Suprapubic skin (tissue), 4 donors: ENCODE results near the gene RARB. TPM values are rescaled to one million over a fixed set of nuclear protein-coding genes. Genes with fewer than 3 reads are reported as not detected.

ENCODE experiments used
- DNase-seq, 2 donors: peaks; one replicate each; pipeline ENCODE4 v3.0.0-alpha.2; 2019; ENCODE audit warnings: low spot score in 2 of 2
- H3K27ac ChIP-seq: fragments of 200-600 bp; sonication (generic); one replicate; pipeline ENCODE4 v1.5.1; 2019
- H3K27me3 ChIP-seq: fragments of 200-600 bp; sonication (generic); one replicate; pipeline ENCODE4 v1.5.1; 2019
- H3K36me3 ChIP-seq: fragments of 200-600 bp; sonication (generic); one replicate; pipeline ENCODE4 v1.5.1; 2019
- H3K4me1 ChIP-seq: fragments of 200-600 bp; sonication (generic); one replicate; pipeline ENCODE4 v1.5.1; 2019
- H3K4me3 ChIP-seq: fragments of 200-600 bp; sonication (generic); one replicate; pipeline ENCODE4 v1.5.1; 2019; ENCODE audit warnings: mild to moderate bottlenecking
- H3K9me3 ChIP-seq: fragments of 200-600 bp; sonication (generic); one replicate; pipeline ENCODE4 v1.5.1; 2019
- EP300 ChIP-seq: sonication (generic); formaldehyde crosslinking; IDR thresholded peaks from one replicate; pipeline ENCODE4 v1.6.1; 2017; ENCODE audit warnings: antibody characterized with exemption
- POLR2A ChIP-seq, 2 donors: fragments of 450-650 bp; IDR thresholded peaks; one replicate each; pipeline ENCODE4 v1.6.1; 2017; ENCODE audit warnings: antibody characterized with exemption in 2 of 2, mild to moderate bottlenecking in 2 of 2, moderate library complexity in 2 of 2
- POLR2AphosphoS5 ChIP-seq, 3 donors: sonication (generic); formaldehyde crosslinking; IDR thresholded peaks; one replicate each; pipeline ENCODE4 v1.6.1; 2017; ENCODE audit warnings: antibody characterized with exemption in 3 of 3
- WGBS: methylation state at CpG from one replicate; pipeline ENCODE4 v1.1.5; 2018; 5-methylcytosine and 5-hydroxymethylcytosine counted together
- total RNA-seq, 4 donors: library from RNA; depleted of rRNA; stranded (reverse); fragments of >200 nt; gene quantifications; one replicate each; pipeline ENCODE4 v1.1.0, GENCODE V29; 2016
- TF ChIP-seq, protein P1 (sequence below), 2 donors: fragments of 200-600 bp in 1 of 2; fragments of 450-650 bp in 1 of 2; sonication (generic) in 1 of 2; IDR thresholded peaks; one replicate each; pipeline ENCODE4 v1.5.1; 2016 to 2019; ENCODE audit warnings: antibody characterized with exemption in 2 of 2, mild to moderate bottlenecking in 1 of 2, moderate library complexity in 1 of 2

RARB gene
- total RNA-seq, 4 donors from 2014 or later: 1.3 to 3.9 (median 1.5) TPM

DNA sequence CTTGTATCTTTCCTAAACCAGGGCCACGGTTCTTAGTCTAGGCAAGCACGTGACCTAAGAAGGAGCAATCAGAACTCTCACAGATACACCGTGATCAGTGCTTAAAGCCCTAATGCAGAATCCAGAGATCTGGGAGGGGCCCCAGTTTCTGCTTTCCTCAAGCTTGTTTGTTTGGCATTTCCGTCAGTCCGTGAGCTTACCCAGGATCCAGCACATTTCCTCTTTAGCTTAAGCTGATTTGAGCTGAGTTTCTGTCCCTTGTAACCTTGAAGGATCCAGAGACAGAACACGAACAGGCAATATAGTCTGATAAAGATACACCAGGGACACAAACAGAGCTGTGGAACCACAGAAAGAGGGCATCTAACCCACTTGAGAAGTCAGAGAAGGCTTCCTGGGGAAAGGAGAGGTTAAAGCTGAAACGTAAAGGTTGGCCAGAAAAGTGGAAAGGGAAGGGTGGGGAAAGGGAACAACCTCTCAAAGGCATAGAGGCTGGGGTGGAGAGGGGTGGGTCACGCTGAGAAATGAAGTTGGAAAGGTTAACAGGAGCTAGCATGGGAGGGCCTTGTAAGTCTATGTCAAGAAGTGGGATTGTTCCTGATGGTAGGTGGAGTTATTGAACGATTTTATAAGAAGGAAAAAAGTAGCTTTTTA is 42.1 kb upstream of the RARB start:
- TF ChIP-seq POLR2AphosphoS5 (IDR thresholded peaks at IDR 0.05) (no peak), EP300 (no peak), POLR2A (IDR thresholded peaks at IDR 0.05) (no peak)
- TF ChIP-seq, protein P1, sequence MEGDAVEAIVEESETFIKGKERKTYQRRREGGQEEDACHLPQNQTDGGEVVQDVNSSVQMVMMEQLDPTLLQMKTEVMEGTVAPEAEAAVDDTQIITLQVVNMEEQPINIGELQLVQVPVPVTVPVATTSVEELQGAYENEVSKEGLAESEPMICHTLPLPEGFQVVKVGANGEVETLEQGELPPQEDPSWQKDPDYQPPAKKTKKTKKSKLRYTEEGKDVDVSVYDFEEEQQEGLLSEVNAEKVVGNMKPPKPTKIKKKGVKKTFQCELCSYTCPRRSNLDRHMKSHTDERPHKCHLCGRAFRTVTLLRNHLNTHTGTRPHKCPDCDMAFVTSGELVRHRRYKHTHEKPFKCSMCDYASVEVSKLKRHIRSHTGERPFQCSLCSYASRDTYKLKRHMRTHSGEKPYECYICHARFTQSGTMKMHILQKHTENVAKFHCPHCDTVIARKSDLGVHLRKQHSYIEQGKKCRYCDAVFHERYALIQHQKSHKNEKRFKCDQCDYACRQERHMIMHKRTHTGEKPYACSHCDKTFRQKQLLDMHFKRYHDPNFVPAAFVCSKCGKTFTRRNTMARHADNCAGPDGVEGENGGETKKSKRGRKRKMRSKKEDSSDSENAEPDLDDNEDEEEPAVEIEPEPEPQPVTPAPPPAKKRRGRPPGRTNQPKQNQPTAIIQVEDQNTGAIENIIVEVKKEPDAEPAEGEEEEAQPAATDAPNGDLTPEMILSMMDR (IDR thresholded peaks at IDR 0.05): no peak
- 60% methylated on average over 9 of the region's 9 CpGs for WGBS

DNA sequence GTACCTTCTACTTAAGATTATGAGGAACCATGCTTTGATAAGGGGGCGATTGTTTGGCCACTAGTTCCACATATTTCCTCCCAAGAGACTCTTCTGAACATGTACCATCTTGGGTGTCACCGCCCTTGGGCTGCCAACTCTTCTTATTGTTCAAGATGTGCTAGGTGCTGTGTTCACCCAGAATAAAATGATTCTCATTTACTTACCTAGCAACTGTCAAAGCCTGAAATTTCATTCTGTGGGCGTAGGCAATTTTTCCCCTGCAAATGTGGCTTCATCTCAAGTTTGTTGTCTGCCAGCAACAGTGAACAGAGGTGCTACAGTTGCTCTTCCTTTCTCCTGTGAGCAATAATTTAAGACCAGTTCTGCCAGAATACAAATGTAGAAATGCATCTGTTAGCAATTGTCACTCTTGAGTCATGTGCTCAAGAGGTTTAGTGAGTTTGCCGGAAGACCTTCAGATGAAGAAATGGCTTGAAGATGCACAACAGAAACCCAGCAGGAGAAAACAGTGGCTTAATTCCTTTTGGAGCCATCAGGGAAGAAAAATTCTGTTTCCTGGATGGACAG is 41.3 kb upstream of the RARB start:
- Histone ChIP-seq H3K27ac (no peak overlapping the region), H3K4me3 (no peak overlapping the region), H3K36me3 (no peaks in the 10 kb centered on the region), H3K9me3 (no peaks in the 10 kb centered on the region), H3K4me1 (no peaks in the 10 kb centered on the region), H3K27me3 (no peaks in the 10 kb centered on the region)
- DNase-seq: no peak
- TF ChIP-seq POLR2AphosphoS5 (IDR thresholded peaks at IDR 0.05): no peak
- TF ChIP-seq, protein P1 (IDR thresholded peaks at IDR 0.05): no peak
- no peak for TF ChIP-seq EP300
- TF ChIP-seq POLR2A (IDR thresholded peaks at IDR 0.05): no peak
- 77% methylated on average over 4 of the region's 4 CpGs for WGBS

More for the DNA sequence above, 42.1 kb upstream of the RARB start:
- DNase-seq: no peak
- H3K4me3 ChIP-seq: no peak overlapping the region
- no peaks in the 10 kb centered on the region for H3K9me3 ChIP-seq
- H3K27me3 ChIP-seq: no peaks in the 10 kb centered on the region
- no peaks in the 10 kb centered on the region for H3K36me3 ChIP-seq
- H3K4me1 ChIP-seq: no peaks in the 10 kb centered on the region
- no peak overlapping the region for H3K27ac ChIP-seq

DNA sequence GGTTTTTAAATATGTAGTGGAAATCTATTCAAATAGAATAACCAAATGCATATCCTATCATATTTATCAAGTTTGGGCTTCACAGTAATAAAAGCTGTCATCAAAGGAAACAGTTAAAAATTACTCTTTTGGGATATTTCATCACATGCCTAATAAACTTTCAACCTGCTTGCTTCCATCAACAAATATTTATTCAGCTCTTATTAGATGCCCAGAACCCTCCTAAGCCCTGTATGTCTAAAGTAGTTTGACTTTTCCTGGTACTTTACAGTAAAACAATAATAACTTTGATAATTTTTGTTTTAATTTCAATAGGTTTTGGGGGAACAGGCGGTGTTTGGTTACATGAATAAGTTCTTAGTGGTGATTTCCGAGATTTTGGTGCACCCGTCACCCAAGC is 37.5 kb upstream of the RARB start:
- Histone ChIP-seq H3K4me1 (no peaks in the 10 kb centered on the region), H3K36me3 (no peaks in the 10 kb centered on the region), H3K9me3 (no peaks in the 10 kb centered on the region), H3K4me3 (no peak overlapping the region), H3K27ac (no peak overlapping the region), H3K27me3 (no peaks in the 10 kb centered on the region)
- TF ChIP-seq POLR2A (IDR thresholded peaks at IDR 0.05) (no peak), EP300 (no peak), POLR2AphosphoS5 (IDR thresholded peaks at IDR 0.05) (no peak)
- TF ChIP-seq, protein P1 (IDR thresholded peaks at IDR 0.05): no peak
- DNase-seq: no peak
- WGBS: 90% methylated on average over 3 of the region's 3 CpGs

DNA sequence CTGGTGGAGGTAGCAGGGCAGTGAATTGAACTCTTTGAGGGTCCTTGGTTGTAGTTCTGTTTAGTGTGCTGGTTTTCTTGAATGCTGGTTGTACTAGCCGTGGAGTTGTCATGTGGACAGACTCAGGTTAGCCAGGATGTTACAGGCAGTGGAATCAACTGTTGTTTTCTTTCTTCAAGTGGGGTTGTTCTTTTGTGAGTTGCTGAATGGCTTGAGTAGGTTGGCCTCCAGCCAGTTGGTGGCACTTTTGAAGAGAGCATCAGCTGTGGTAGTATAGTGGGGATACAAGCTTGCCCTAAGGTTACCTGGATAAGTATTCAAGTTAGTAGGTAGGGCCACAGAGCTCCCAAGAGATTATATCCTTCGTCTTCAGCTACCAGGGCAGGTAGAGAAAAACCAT is 31.8 kb upstream of the RARB start:
- no peak overlapping the region for H3K27ac ChIP-seq
- TF ChIP-seq, protein P1 (IDR thresholded peaks at IDR 0.05): no peak
- TF ChIP-seq EP300 (no peak), POLR2AphosphoS5 (IDR thresholded peaks at IDR 0.05) (no peak), POLR2A (IDR thresholded peaks at IDR 0.05) (no peak)
- H3K9me3 ChIP-seq: no peaks in the 10 kb centered on the region
- no peak for DNase-seq
- no peak overlapping the region for H3K4me3 ChIP-seq
- no peaks in the 10 kb centered on the region for H3K27me3 ChIP-seq
- H3K4me1 ChIP-seq: no peaks in the 10 kb centered on the region
- H3K36me3 ChIP-seq: no peaks in the 10 kb centered on the region
- 79% methylated on average over 2 of the region's 2 CpGs for WGBS

DNA sequence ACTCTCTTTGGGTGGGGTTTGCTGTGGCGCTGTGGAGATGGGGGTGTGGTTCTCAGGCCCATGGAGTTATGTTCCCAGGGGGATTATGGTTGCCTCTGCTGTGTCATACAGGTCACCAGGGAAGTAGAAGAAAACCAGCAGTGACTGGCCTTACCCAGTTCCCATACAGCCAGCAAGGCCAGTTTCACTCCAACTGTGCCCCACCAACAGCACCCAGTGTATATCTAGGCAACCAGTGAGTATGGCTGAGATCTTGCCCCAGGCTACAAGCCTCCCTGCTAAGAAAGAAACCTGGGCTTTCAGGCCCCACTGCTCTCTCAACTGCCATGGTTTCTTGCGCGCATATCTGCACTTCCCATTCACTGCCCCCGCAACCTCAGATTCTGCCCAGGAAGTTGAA is 31.4 kb upstream of the RARB start:
- no peaks in the 10 kb centered on the region for H3K27me3 ChIP-seq
- H3K36me3 ChIP-seq: no peaks in the 10 kb centered on the region
- no peak overlapping the region for H3K4me3 ChIP-seq
- H3K27ac ChIP-seq: no peak overlapping the region
- DNase-seq: no peak
- H3K4me1 ChIP-seq: no peaks in the 10 kb centered on the region
- TF ChIP-seq POLR2AphosphoS5 (IDR thresholded peaks at IDR 0.05): no peak
- no peak for TF ChIP-seq EP300
- TF ChIP-seq, protein P1 (IDR thresholded peaks at IDR 0.05): no peak
- no peaks in the 10 kb centered on the region for H3K9me3 ChIP-seq
- 92% methylated on average over 4 of the region's 4 CpGs for WGBS
